PC-9 (cell line): ENCODE data around the gene CDH11.

Experiments used
- CTCF ChIP-seq: fragments of 200-600 bp; sonication (generic); conservative IDR thresholded peaks from 2 replicates; pipeline ENCODE4 v1.6.1; 2017; ENCODE audit warnings: mixed run types, antibody characterized with exemption, mild to moderate bottlenecking, moderate library complexity
- EZH2 ChIP-seq: fragments of 200-600 bp; sonication (generic); IDR thresholded peaks from 2 replicates; pipeline ENCODE4 v1.8.0; 2017; ENCODE audit warnings: antibody characterized with exemption, low read depth

DNA sequence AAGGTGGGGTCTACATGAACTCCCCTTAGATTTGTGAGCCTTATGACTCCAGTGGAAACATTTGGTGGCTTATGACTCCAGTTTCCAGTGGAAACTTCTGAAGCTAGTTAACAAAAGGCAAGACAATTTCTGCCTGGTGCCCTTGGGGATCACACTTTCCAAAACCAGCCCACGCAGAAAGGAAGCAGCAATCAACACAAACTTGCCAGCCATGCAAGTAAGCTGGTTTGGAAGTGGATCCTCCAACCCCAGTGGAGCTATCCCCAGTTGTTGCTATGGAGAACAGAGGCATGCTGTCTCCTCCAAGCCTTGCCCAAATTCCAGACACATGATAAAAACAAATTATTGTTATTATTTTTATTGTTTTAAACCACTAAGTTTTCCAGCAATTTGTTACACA lies 130.9 kb downstream of the CDH11 start:
- no peak for TF ChIP-seq CTCF
- TF ChIP-seq EZH2 = no peak
